ENCODE results near the gene TMEM250.

The TMEM250 gene

GRCh38 chr9:136146126-136147037, 27.7 kb upstream of the TMEM250 start:
- Histone ChIP-seq H3K4me3 (ENCODE audit: low read depth, low read length) (no peak overlapping the region), H3K36me3 (ENCODE audit: control insufficient read depth, insufficient read depth, low read length) (no peaks in the 10 kb centered on the region), H3K9me3 (ENCODE audit: control insufficient read depth, insufficient read depth, low read length) (no peaks in the 10 kb centered on the region), H3K9ac (ENCODE audit: low read depth, low read length) (no peak overlapping the region), H3K4me1 (ENCODE audit: control insufficient read depth, insufficient read depth, low read length) (peaks cover 2% of the 10 kb centered on the region), H3K27me3 (ENCODE audit: control insufficient read depth, insufficient read depth, low read length) (peaks cover 5% of the 10 kb centered on the region)

GRCh38 chr9:136145580-136145979, 26.9 kb upstream of the TMEM250 start:
- peaks cover 5% of the 10 kb centered on the region for H3K27me3 ChIP-seq (ENCODE audit: control insufficient read depth, insufficient read depth, low read length)
- no peak overlapping the region for H3K4me3 ChIP-seq (ENCODE audit: low read depth, low read length)
- H3K9me3 ChIP-seq (ENCODE audit: control insufficient read depth, insufficient read depth, low read length) = no peaks in the 10 kb centered on the region
- no peaks in the 10 kb centered on the region for H3K4me1 ChIP-seq (ENCODE audit: control insufficient read depth, insufficient read depth, low read length)
- H3K36me3 ChIP-seq (ENCODE audit: control insufficient read depth, insufficient read depth, low read length) = no peaks in the 10 kb centered on the region
- H3K9ac ChIP-seq (ENCODE audit: low read depth, low read length) = no peak overlapping the region

- no peaks in the 10 kb centered on the region for H3K4me1 ChIP-seq (ENCODE audit: control insufficient read depth, insufficient read depth, low read length)
- H3K36me3 ChIP-seq (ENCODE audit: control insufficient read depth, insufficient read depth, low read length) = no peaks in the 10 kb centered on the region
- H3K4me3 ChIP-seq (ENCODE audit: low read depth, low read length) = no peak overlapping the region
- H3K9me3 ChIP-seq (ENCODE audit: control insufficient read depth, insufficient read depth, low read length) = no peaks in the 10 kb centered on the region
- no peak overlapping the region for H3K9ac ChIP-seq (ENCODE audit: low read depth, low read length)
- H3K27me3 ChIP-seq (ENCODE audit: control insufficient read depth, insufficient read depth, low read length) = no peaks in the 10 kb centered on the region
Measured at GRCh38 chr9:136144450-136144849, 25.8 kb upstream of the TMEM250 start.

GRCh38 chr9:136143215-136144001, 24.7 kb upstream of the TMEM250 start:
- H3K36me3 ChIP-seq (ENCODE audit: control insufficient read depth, insufficient read depth, low read length) = no peaks in the 10 kb centered on the region
- no peak overlapping the region for H3K9ac ChIP-seq (ENCODE audit: low read depth, low read length)
- no peak overlapping the region for H3K4me3 ChIP-seq (ENCODE audit: low read depth, low read length)
- no peaks in the 10 kb centered on the region for H3K27me3 ChIP-seq (ENCODE audit: control insufficient read depth, insufficient read depth, low read length)
- no peaks in the 10 kb centered on the region for H3K4me1 ChIP-seq (ENCODE audit: control insufficient read depth, insufficient read depth, low read length)
- H3K9me3 ChIP-seq (ENCODE audit: control insufficient read depth, insufficient read depth, low read length) = no peaks in the 10 kb centered on the region

- no peaks in the 10 kb centered on the region for H3K4me1 ChIP-seq (ENCODE audit: control insufficient read depth, insufficient read depth, low read length)
- H3K36me3 ChIP-seq (ENCODE audit: control insufficient read depth, insufficient read depth, low read length) = no peaks in the 10 kb centered on the region
- no peaks in the 10 kb centered on the region for H3K9me3 ChIP-seq (ENCODE audit: control insufficient read depth, insufficient read depth, low read length)
- H3K4me3 ChIP-seq (ENCODE audit: low read depth, low read length) = no peak overlapping the region
- H3K27me3 ChIP-seq (ENCODE audit: control insufficient read depth, insufficient read depth, low read length) = no peaks in the 10 kb centered on the region
- H3K9ac ChIP-seq (ENCODE audit: low read depth, low read length) = no peak overlapping the region
Measured at GRCh38 chr9:136142859-136143214, 24.2 kb upstream of the TMEM250 start.

- Histone ChIP-seq H3K4me1 (ENCODE audit: control insufficient read depth, insufficient read depth, low read length) (no peaks in the 10 kb centered on the region), H3K9ac (ENCODE audit: low read depth, low read length) (no peak overlapping the region), H3K36me3 (ENCODE audit: control insufficient read depth, insufficient read depth, low read length) (no peaks in the 10 kb centered on the region), H3K27me3 (ENCODE audit: control insufficient read depth, insufficient read depth, low read length) (no peaks in the 10 kb centered on the region), H3K4me3 (ENCODE audit: low read depth, low read length) (no peak overlapping the region), H3K9me3 (ENCODE audit: control insufficient read depth, insufficient read depth, low read length) (no peaks in the 10 kb centered on the region)
Measured at GRCh38 chr9:136142414-136142796, 23.7 kb upstream of the TMEM250 start.

- H3K9me3 ChIP-seq (ENCODE audit: control insufficient read depth, insufficient read depth, low read length) = no peaks in the 10 kb centered on the region
- H3K36me3 ChIP-seq (ENCODE audit: control insufficient read depth, insufficient read depth, low read length) = no peaks in the 10 kb centered on the region
- no peak overlapping the region for H3K9ac ChIP-seq (ENCODE audit: low read depth, low read length)
- no peaks in the 10 kb centered on the region for H3K4me1 ChIP-seq (ENCODE audit: control insufficient read depth, insufficient read depth, low read length)
- no peak overlapping the region for H3K4me3 ChIP-seq (ENCODE audit: low read depth, low read length)
- H3K27me3 ChIP-seq (ENCODE audit: control insufficient read depth, insufficient read depth, low read length) = no peaks in the 10 kb centered on the region
Measured at GRCh38 chr9:136141682-136142413, 23.2 kb upstream of the TMEM250 start.

- H3K9me3 ChIP-seq (ENCODE audit: control insufficient read depth, insufficient read depth, low read length) = no peaks in the 10 kb centered on the region
- H3K9ac ChIP-seq (ENCODE audit: low read depth, low read length) = no peak overlapping the region
- H3K4me1 ChIP-seq (ENCODE audit: control insufficient read depth, insufficient read depth, low read length) = no peaks in the 10 kb centered on the region
- H3K36me3 ChIP-seq (ENCODE audit: control insufficient read depth, insufficient read depth, low read length) = no peaks in the 10 kb centered on the region
- H3K4me3 ChIP-seq (ENCODE audit: low read depth, low read length) = no peak overlapping the region
- H3K27me3 ChIP-seq (ENCODE audit: control insufficient read depth, insufficient read depth, low read length) = no peaks in the 10 kb centered on the region
Measured at GRCh38 chr9:136140966-136141365, 22.3 kb upstream of the TMEM250 start.

- Histone ChIP-seq H3K9ac (ENCODE audit: low read depth, low read length) (no peak overlapping the region), H3K4me1 (ENCODE audit: control insufficient read depth, insufficient read depth, low read length) (no peaks in the 10 kb centered on the region)
Measured at GRCh38 chr9:136140046-136140445, 21.4 kb upstream of the TMEM250 start.

GRCh38 chr9:136138566-136138965, 19.9 kb upstream of the TMEM250 start:
- H3K36me3 ChIP-seq (ENCODE audit: control insufficient read depth, insufficient read depth, low read length) = no peaks in the 10 kb centered on the region
- H3K4me1 ChIP-seq (ENCODE audit: control insufficient read depth, insufficient read depth, low read length) = peaks cover 2% of the 10 kb centered on the region
- H3K4me3 ChIP-seq (ENCODE audit: low read depth, low read length) = no peak overlapping the region
- no peaks in the 10 kb centered on the region for H3K9me3 ChIP-seq (ENCODE audit: control insufficient read depth, insufficient read depth, low read length)
- peaks cover 8% of the 10 kb centered on the region for H3K27me3 ChIP-seq (ENCODE audit: control insufficient read depth, insufficient read depth, low read length)
- no peak overlapping the region for H3K9ac ChIP-seq (ENCODE audit: low read depth, low read length)

More at GRCh38 chr9:136140046-136140445, 21.4 kb upstream of the TMEM250 start:
- H3K36me3 ChIP-seq (ENCODE audit: control insufficient read depth, insufficient read depth, low read length) = no peaks in the 10 kb centered on the region
- no peaks in the 10 kb centered on the region for H3K9me3 ChIP-seq (ENCODE audit: control insufficient read depth, insufficient read depth, low read length)
- no peak overlapping the region for H3K4me3 ChIP-seq (ENCODE audit: low read depth, low read length)
- no peaks in the 10 kb centered on the region for H3K27me3 ChIP-seq (ENCODE audit: control insufficient read depth, insufficient read depth, low read length)

- Histone ChIP-seq H3K4me3 (ENCODE audit: low read depth, low read length) (no peak overlapping the region), H3K9me3 (ENCODE audit: control insufficient read depth, insufficient read depth, low read length) (no peaks in the 10 kb centered on the region), H3K4me1 (ENCODE audit: control insufficient read depth, insufficient read depth, low read length) (peaks cover 2% of the 10 kb centered on the region), H3K9ac (ENCODE audit: low read depth, low read length) (no peak overlapping the region), H3K27me3 (ENCODE audit: control insufficient read depth, insufficient read depth, low read length) (peaks cover 9% of the 10 kb centered on the region), H3K36me3 (ENCODE audit: control insufficient read depth, insufficient read depth, low read length) (no peaks in the 10 kb centered on the region)
Measured at GRCh38 chr9:136137321-136138265, 18.9 kb upstream of the TMEM250 start.

Data from iPS-15b (cell line).